Measurements from ENCODE around the gene CLEC12A.

- TF ChIP-seq CTCF (IDR thresholded peaks at IDR 0.05 in 2 of 3, conservative IDR thresholded peaks at IDR 0.05 in 1 of 3; ENCODE audit: borderline replicate concordance in 1 of 3, insufficient read depth in 1 of 3, low read depth in 2 of 3, low read length in 2 of 3), result no peak
- TF ChIP-seq EZH2 (IDR thresholded peaks at IDR 0.05), result no peak
- TF ChIP-seq MAX (IDR thresholded peaks at IDR 0.05), result no peak
- no peak for TF ChIP-seq SRF (IDR thresholded peaks at IDR 0.05; ENCODE audit: low read depth)
- no peak for TF ChIP-seq EGR1 (IDR thresholded peaks at IDR 0.05; ENCODE audit: low read depth)
- TF ChIP-seq POLR2A (IDR thresholded peaks at IDR 0.05; ENCODE audit: borderline replicate concordance, extremely low read depth, insufficient read depth, insufficient read length), result no peak
- TF ChIP-seq ZNF274 (IDR thresholded peaks at IDR 0.05; ENCODE audit: low read depth, low read length), result no peak
- TF ChIP-seq ZBTB33 (IDR thresholded peaks at IDR 0.05; ENCODE audit: extremely low read depth, insufficient replicate concordance, low read length), result no peak
- no peak for TF ChIP-seq POLR2AphosphoS5 (IDR thresholded peaks at IDR 0.05; ENCODE audit: low read depth, low read length)
These were observed 4.4 kb downstream of the CLEC12A start for GRCh38 chr12:9975614-9976013.

Measured in HCT116 (cell line).